ENCODE data around the gene ZDHHC14.

Gene ZDHHC14

DNA sequence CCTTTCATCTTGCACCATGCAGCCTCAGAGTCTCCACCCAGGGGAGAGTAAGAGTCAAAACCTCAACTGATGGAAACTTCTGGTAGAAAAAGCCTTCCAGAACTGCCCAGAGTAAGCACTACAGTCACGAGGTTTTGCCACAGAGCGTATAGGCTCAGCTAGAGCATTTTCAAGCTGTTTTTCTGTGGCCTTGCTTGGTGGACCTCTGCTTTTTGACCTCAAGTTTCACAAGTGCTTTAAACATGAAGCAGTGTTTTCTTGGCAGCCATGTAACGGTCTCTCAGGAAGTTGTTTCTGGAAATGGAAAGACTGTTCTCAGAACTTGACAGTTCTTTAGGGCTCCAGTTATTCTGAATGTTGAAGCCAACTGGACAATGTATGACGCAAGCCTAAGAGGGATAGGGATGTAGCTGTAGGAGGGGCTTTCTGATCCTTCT lies 146.5 kb downstream of the ZDHHC14 start:
- Histone ChIP-seq H3K4me3 (ENCODE audit: low read length in 2 of 2) (no peak overlapping the region), H3K4me1 (ENCODE audit: control insufficient read depth, insufficient read depth, low read length) (no peaks in the 10 kb centered on the region), H3K9me3 (ENCODE audit: control insufficient read depth in 2 of 2, low read length in 2 of 2) (no peaks in the 10 kb centered on the region), H3K27ac (ENCODE audit: low read length) (no peak overlapping the region), H3K36me3 (ENCODE audit: control insufficient read depth in 2 of 2, insufficient read depth in 2 of 2, low read length in 2 of 2) (no peaks in the 10 kb centered on the region), H3K27me3 (ENCODE audit: control insufficient read depth in 1 of 2, insufficient read depth in 2 of 2, low read length in 2 of 2) (no peaks in the 10 kb centered on the region), H3K9ac (ENCODE audit: low read length in 2 of 2) (no peak overlapping the region)

DNA sequence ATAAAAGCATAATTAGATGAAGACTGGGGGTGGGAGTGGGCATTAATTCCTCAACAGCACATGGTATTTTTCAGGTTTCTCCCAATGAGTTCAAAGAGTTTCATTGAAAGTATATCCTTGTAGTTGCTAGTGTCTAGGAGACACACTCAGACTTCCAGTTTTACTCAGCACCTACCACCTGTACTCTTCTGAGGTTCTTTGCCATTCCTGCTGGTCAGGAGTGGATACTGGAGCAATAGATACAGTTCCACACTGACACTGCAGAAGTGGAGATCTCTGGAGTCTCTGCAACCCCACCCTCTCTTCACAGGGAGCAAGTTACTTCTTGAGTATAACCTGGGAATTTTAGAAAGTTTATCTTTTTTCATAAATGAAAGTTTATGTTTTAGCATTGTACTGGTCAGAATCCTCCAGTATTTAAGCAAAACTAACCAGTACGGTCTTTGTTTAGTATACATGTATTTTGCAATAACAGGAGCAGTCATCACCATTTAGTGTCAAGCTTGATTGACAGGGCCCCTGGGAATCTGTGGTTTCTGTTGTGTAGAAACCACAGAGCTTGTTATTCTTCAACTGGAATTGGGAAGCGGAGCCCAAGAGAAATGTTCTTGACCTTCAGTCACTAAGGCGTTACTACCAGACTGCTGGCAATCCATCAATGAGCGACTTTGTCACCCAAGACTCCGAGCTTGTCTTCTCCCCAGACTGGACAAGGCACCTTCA lies 148.1 kb downstream of the ZDHHC14 start:
- Histone ChIP-seq H3K9me3 (ENCODE audit: control insufficient read depth in 2 of 2, low read length in 2 of 2) (no peaks in the 10 kb centered on the region), H3K27ac (ENCODE audit: low read length) (no peak overlapping the region), H3K4me3 (ENCODE audit: low read length in 2 of 2) (no peak overlapping the region), H3K4me1 (ENCODE audit: control insufficient read depth, insufficient read depth, low read length) (no peaks in the 10 kb centered on the region), H3K27me3 (ENCODE audit: control insufficient read depth in 1 of 2, insufficient read depth in 2 of 2, low read length in 2 of 2) (no peaks in the 10 kb centered on the region), H3K36me3 (ENCODE audit: control insufficient read depth in 2 of 2, insufficient read depth in 2 of 2, low read length in 2 of 2) (no peaks in the 10 kb centered on the region), H3K9ac (ENCODE audit: low read length in 2 of 2) (no peak overlapping the region)

DNA sequence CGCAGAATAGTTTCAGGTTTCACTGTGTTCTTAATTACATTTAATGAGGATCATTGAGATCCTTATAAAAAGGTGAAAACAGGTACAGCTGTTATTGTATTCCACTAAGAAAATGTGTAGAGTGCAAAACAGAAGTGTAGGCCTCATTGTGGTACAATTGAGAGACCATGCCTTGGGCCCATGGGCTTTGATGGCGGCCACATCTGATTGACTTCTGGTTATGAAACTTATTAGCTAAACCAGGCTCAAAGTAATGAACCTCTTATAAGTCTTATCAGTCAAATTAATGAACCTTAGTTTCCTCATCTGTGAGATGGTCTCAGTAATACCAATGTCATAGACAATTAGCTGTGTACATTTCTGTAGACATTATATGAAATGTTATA lies 148.7 kb downstream of the ZDHHC14 start:
- H3K9ac ChIP-seq (ENCODE audit: low read length in 2 of 2) = no peak overlapping the region
- H3K36me3 ChIP-seq (ENCODE audit: control insufficient read depth in 2 of 2, insufficient read depth in 2 of 2, low read length in 2 of 2) = no peaks in the 10 kb centered on the region
- H3K9me3 ChIP-seq (ENCODE audit: control insufficient read depth in 2 of 2, low read length in 2 of 2) = no peaks in the 10 kb centered on the region
- H3K4me3 ChIP-seq (ENCODE audit: low read length in 2 of 2) = no peak overlapping the region
- H3K4me1 ChIP-seq (ENCODE audit: control insufficient read depth, insufficient read depth, low read length) = no peaks in the 10 kb centered on the region
- no peaks in the 10 kb centered on the region for H3K27me3 ChIP-seq (ENCODE audit: control insufficient read depth in 1 of 2, insufficient read depth in 2 of 2, low read length in 2 of 2)
- H3K27ac ChIP-seq (ENCODE audit: low read length) = no peak overlapping the region

DNA sequence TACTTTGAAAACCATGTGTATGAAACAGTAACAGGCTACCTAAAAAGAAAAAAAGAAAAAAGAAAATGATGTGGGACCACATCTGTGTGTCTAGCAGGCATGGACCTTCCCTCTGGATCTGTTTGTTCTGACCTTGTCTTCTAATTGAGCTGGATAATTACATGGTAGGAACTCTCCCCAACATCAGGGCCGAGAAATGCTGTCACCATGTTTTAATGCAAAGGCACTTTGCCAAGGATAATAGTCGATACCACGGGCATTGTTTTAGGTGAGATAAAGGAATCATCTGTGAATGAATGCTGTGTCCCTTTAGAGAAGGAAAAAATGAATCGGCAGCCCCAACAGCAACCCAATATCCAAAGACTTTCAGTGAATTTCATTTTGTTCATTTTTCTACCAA lies 149.1 kb downstream of the ZDHHC14 start:
- H3K9ac ChIP-seq (ENCODE audit: low read length in 2 of 2) = no peak overlapping the region
- no peaks in the 10 kb centered on the region for H3K9me3 ChIP-seq (ENCODE audit: control insufficient read depth in 2 of 2, low read length in 2 of 2)
- no peaks in the 10 kb centered on the region for H3K36me3 ChIP-seq (ENCODE audit: control insufficient read depth in 2 of 2, insufficient read depth in 2 of 2, low read length in 2 of 2)
- no peaks in the 10 kb centered on the region for H3K4me1 ChIP-seq (ENCODE audit: control insufficient read depth, insufficient read depth, low read length)
- no peak overlapping the region for H3K4me3 ChIP-seq (ENCODE audit: low read length in 2 of 2)
- H3K27me3 ChIP-seq (ENCODE audit: control insufficient read depth in 1 of 2, insufficient read depth in 2 of 2, low read length in 2 of 2) = no peaks in the 10 kb centered on the region
- H3K27ac ChIP-seq (ENCODE audit: low read length) = no peak overlapping the region

DNA sequence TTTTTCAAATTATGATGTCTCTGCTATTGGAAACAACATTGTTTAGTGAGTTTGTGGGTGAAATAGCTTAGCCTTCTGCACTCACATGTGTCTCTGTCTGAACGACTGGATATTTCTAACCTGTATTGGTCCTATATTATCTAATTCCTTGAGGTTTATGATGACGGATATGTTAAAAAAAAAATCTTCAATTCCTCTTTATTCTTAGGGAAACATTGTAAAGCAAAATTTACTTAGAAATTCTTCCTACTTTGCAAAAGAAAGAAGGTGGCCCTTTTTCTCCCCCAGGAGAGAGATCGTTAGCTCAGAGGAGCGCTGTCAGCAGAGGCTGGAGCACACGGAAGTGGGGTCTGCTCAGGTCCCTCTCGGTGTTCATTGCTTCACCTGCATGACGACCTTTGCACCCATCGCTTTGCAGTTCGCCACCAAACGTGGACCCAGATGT lies 149.8 kb downstream of the ZDHHC14 start:
- H3K9me3 ChIP-seq (ENCODE audit: control insufficient read depth in 2 of 2, low read length in 2 of 2) = no peaks in the 10 kb centered on the region
- H3K4me3 ChIP-seq (ENCODE audit: low read length in 2 of 2) = no peak overlapping the region
- H3K4me1 ChIP-seq (ENCODE audit: control insufficient read depth, insufficient read depth, low read length) = peaks cover 2% of the 10 kb centered on the region
- no peak overlapping the region for H3K9ac ChIP-seq (ENCODE audit: low read length in 2 of 2)
- H3K36me3 ChIP-seq (ENCODE audit: control insufficient read depth in 2 of 2, insufficient read depth in 2 of 2, low read length in 2 of 2) = no peaks in the 10 kb centered on the region
- H3K27ac ChIP-seq (ENCODE audit: low read length) = no peak overlapping the region
- no peaks in the 10 kb centered on the region for H3K27me3 ChIP-seq (ENCODE audit: control insufficient read depth in 1 of 2, insufficient read depth in 2 of 2, low read length in 2 of 2)

DNA sequence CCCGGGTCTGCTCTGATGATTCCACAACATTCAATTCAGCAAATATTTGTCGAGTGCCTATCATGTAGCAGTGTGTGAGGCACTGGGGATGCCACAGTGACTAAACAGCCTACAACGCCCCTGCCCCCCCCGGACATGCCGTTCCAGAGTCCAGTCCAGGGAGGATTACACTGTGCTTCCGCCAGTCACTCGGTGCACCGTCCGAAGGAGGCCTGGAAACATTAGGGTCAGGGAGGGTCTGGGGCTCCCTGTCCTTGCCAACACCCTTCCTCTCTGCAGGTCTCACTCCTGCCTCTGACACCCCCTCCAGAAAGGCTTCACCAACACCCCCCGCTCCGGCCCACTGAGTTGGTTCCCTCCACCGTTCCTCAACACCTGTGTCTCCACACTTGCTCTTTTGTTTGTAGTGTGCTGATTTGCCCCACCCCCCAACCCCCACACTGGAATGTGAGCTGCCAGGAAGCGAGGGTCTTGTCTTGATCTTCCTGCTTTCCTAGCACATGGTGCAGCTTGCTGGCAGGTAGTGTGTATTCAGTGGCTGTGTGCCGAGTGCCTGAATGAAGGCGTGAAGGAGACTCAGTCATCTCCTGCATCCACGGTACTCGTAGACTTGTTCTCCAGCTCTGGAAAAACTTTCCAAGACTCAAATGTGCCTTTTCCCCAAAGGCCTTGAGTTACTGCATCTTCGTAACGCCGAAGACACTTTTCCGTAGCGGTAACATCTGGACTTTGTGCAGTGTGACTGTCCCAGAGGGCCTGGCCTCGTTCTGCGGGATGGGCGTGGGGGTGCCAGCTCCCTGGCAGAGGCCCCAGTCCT lies 150.4 kb downstream of the ZDHHC14 start:
- Histone ChIP-seq H3K27me3 (ENCODE audit: control insufficient read depth in 1 of 2, insufficient read depth in 2 of 2, low read length in 2 of 2) (no peaks in the 10 kb centered on the region), H3K4me1 (ENCODE audit: control insufficient read depth, insufficient read depth, low read length) (peaks cover 2% of the 10 kb centered on the region), H3K27ac (ENCODE audit: low read length) (no peak overlapping the region), H3K9ac (ENCODE audit: low read length in 2 of 2) (no peak overlapping the region), H3K36me3 (ENCODE audit: control insufficient read depth in 2 of 2, insufficient read depth in 2 of 2, low read length in 2 of 2) (no peaks in the 10 kb centered on the region), H3K4me3 (ENCODE audit: low read length in 2 of 2) (no peak overlapping the region), H3K9me3 (ENCODE audit: control insufficient read depth in 2 of 2, low read length in 2 of 2) (no peaks in the 10 kb centered on the region)

DNA sequence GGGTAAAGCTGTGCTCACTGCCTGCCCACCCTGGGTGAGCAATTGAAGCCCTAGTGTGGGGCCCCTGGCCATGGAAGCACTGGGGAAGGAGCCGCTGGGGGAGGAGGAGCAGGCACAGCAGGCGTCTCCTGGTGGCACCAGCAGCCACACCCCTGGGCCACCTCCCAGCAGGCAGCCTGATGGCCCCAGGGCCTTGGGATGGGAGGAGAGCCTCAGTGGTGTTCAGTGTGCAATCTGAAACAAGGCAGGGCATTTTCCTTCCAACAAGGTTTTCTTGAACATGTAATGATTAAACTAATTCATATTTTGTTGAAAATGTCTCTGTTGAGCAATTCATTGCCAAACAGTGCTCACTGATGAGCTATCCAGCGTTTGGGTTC lies 151.0 kb downstream of the ZDHHC14 start:
- Histone ChIP-seq H3K9ac (ENCODE audit: low read length in 2 of 2) (no peak overlapping the region), H3K27ac (ENCODE audit: low read length) (no peak overlapping the region), H3K4me1 (ENCODE audit: control insufficient read depth, insufficient read depth, low read length) (peaks cover 2% of the 10 kb centered on the region), H3K9me3 (ENCODE audit: control insufficient read depth in 2 of 2, low read length in 2 of 2) (no peaks in the 10 kb centered on the region), H3K36me3 (ENCODE audit: control insufficient read depth in 2 of 2, insufficient read depth in 2 of 2, low read length in 2 of 2) (no peaks in the 10 kb centered on the region), H3K4me3 (ENCODE audit: low read length in 2 of 2) (no peak overlapping the region), H3K27me3 (ENCODE audit: control insufficient read depth in 1 of 2, insufficient read depth in 2 of 2, low read length in 2 of 2) (no peaks in the 10 kb centered on the region)

DNA sequence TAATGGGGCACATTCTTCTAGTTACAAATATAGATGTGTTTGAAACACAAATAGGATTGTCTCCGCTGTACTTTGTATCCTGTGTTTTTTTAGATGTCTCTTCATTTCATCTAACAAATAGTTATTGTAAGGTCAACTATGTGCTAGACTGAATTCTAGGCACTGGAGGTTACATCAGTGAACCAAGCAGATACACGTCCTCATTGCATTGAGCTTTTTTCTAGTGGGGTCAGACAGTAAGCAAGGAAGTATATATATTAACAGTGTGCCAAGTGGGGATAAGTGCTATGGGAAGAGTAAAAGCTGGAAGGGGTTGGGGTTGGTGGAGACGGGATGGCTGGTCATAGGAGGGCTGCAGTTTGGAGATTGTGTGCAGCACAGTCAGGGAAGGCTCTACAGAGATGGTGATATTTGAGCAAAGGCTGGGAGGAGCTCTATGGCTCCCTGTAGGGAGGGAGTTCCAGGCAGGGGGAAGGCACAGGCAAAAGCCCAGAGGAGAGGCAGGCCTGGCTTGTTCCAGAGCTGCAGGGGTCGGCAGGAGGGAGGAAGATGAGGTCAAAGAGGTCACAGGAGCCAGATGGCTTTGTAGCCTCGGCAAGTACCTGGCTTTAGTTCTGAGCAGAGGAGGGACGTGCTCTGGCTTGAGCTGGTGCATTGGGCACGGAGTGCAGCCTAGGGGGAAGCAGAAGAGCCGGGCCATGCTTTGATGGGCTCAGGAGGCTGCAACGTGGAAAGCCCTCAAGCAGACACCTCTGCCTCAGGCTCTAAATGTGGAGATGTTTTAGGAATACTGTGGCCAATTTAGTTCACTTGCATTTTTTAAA lies 152.3 kb downstream of the ZDHHC14 start:
- no peak overlapping the region for H3K9ac ChIP-seq (ENCODE audit: low read length in 2 of 2)
- no peak overlapping the region for H3K27ac ChIP-seq (ENCODE audit: low read length)
- peaks cover 2% of the 10 kb centered on the region for H3K4me1 ChIP-seq (ENCODE audit: control insufficient read depth, insufficient read depth, low read length)
- H3K27me3 ChIP-seq (ENCODE audit: control insufficient read depth in 1 of 2, insufficient read depth in 2 of 2, low read length in 2 of 2) = no peaks in the 10 kb centered on the region
- no peaks in the 10 kb centered on the region for H3K36me3 ChIP-seq (ENCODE audit: control insufficient read depth in 2 of 2, insufficient read depth in 2 of 2, low read length in 2 of 2)
- H3K4me3 ChIP-seq (ENCODE audit: low read length in 2 of 2) = no peak overlapping the region
- H3K9me3 ChIP-seq (ENCODE audit: control insufficient read depth in 2 of 2, low read length in 2 of 2) = no peaks in the 10 kb centered on the region

DNA sequence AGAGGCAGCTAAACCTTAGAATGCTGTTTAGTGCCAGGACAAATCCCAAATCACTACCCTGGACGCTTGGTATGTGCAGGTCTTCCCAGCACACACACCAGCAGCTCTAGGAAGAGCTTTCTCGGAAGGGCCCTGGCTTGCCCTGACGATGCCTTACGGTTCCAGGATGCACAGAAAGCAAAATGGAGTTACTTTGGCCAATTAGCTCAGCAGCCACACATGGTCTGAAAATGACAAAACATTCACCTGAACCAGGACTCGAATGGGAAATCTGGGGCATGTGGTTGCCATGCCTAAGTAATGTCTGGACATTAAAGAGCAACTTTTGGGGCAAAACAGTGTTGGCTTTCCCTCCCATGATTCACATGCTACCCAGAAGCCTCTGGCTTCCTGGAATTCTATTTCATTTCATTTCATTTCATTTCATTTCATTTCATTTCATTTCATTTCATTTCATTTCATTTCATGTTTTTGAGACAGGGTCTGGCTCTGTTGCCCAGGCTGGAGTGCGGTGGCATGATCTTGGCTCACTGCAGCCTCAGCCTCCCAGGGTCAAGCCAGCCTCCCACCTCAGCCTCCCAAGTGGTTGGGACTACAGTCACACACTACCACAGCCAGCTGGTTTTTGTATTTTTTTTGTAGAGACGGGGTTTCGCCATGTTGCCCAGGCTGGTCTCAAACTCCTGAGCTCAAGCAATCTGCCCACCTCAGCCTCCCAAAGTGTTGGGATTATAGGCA lies 153.3 kb downstream of the ZDHHC14 start:
- H3K9ac ChIP-seq (ENCODE audit: low read length in 2 of 2) = no peak overlapping the region
- H3K27ac ChIP-seq (ENCODE audit: low read length) = no peak overlapping the region
- no peaks in the 10 kb centered on the region for H3K27me3 ChIP-seq (ENCODE audit: control insufficient read depth in 1 of 2, insufficient read depth in 2 of 2, low read length in 2 of 2)
- no peaks in the 10 kb centered on the region for H3K9me3 ChIP-seq (ENCODE audit: control insufficient read depth in 2 of 2, low read length in 2 of 2)
- no peak overlapping the region for H3K4me3 ChIP-seq (ENCODE audit: low read length in 2 of 2)
- peaks cover 2% of the 10 kb centered on the region for H3K4me1 ChIP-seq (ENCODE audit: control insufficient read depth, insufficient read depth, low read length)
- no peaks in the 10 kb centered on the region for H3K36me3 ChIP-seq (ENCODE audit: control insufficient read depth in 2 of 2, insufficient read depth in 2 of 2, low read length in 2 of 2)

DNA sequence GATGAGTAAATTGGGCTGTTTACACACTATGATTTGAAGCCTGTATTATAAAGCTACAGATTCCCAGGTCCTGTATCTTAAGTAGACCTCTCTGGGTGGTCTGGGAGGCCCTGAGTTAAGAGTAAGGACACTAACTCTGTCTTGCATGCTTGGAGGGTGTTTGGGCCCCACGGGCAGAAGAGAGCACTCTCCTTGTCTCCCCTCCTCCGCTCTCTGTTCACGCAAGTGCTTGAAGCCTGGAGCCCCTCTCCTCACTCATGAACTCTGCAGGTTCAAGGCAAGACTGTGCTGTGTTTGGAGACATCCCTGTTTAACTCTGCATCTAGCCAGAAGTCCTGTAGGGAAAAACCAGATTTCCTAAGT lies 154.0 kb downstream of the ZDHHC14 start:
- peaks cover 2% of the 10 kb centered on the region for H3K4me1 ChIP-seq (ENCODE audit: control insufficient read depth, insufficient read depth, low read length)

More for the DNA sequence above, 154.0 kb downstream of the ZDHHC14 start:
- no peaks in the 10 kb centered on the region for H3K9me3 ChIP-seq (ENCODE audit: control insufficient read depth in 2 of 2, low read length in 2 of 2)
- H3K4me3 ChIP-seq (ENCODE audit: low read length in 2 of 2) = no peak overlapping the region
- H3K9ac ChIP-seq (ENCODE audit: low read length in 2 of 2) = no peak overlapping the region
- H3K27me3 ChIP-seq (ENCODE audit: control insufficient read depth in 1 of 2, insufficient read depth in 2 of 2, low read length in 2 of 2) = no peaks in the 10 kb centered on the region
- no peak overlapping the region for H3K27ac ChIP-seq (ENCODE audit: low read length)
- no peaks in the 10 kb centered on the region for H3K36me3 ChIP-seq (ENCODE audit: control insufficient read depth in 2 of 2, insufficient read depth in 2 of 2, low read length in 2 of 2)
